Measurements from ENCODE around the gene FERMT1.
"Not testable (repeated sequence)": the region's sequence is repeated elsewhere in the genome, so short reads cannot be mapped to it uniquely, and the experiment has no call there.

FERMT1 gene

DNA sequence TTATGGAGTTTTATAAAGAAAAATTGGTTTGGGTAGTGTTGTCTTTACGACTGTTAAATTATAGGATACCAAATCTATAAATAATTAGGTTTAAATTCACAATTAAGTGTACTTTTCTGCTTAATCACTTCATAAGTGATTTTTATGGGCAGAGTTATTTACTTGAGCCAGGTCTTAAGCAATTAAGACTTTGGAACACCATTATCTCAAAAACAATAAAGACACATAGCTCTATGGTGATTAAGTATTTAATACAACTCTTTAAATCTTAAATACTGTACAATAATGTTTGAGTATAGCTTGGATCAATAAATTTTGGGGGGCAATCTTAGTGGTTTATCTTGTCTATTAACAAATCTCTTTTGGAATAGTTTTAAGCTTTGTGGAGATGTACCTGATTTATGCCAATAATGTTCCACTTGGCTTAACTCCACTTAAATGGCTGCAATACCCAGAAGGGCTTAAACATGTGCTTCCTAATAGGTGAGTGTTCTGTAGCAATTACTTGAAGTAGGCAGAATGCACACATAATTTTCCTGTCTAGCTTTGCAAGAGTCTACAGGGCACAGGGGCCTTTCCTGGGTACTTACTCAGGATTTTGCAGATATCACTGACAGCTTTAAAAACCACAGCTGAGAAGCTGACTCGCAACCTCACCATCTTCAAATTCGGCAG lies 7.5 kb downstream of the FERMT1 start:
- H3K27ac ChIP-seq, result no peak overlapping the region
- TF ChIP-seq, protein P1, sequence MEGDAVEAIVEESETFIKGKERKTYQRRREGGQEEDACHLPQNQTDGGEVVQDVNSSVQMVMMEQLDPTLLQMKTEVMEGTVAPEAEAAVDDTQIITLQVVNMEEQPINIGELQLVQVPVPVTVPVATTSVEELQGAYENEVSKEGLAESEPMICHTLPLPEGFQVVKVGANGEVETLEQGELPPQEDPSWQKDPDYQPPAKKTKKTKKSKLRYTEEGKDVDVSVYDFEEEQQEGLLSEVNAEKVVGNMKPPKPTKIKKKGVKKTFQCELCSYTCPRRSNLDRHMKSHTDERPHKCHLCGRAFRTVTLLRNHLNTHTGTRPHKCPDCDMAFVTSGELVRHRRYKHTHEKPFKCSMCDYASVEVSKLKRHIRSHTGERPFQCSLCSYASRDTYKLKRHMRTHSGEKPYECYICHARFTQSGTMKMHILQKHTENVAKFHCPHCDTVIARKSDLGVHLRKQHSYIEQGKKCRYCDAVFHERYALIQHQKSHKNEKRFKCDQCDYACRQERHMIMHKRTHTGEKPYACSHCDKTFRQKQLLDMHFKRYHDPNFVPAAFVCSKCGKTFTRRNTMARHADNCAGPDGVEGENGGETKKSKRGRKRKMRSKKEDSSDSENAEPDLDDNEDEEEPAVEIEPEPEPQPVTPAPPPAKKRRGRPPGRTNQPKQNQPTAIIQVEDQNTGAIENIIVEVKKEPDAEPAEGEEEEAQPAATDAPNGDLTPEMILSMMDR (conservative IDR thresholded peaks at IDR 0.05), result no peak
- no peak for TF ChIP-seq ZFX (IDR thresholded peaks at IDR 0.05)

DNA sequence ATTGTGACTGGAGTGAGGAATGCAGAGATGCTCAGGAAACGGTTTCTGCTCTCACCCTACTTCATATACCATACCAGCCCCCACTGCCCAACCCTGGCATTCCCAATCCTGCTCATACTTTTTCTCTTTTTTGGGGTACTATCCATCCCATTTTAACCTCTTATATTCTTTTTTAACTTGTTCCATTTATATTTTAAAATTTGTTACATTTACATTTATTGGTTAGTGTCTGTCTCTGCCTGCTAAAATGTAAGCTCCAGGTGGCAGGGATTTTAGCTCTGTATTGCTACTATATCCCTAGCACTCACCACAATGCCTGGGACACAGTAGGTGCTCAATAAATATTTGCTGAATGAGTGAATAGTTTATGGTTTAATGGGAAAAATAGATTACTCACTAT lies 8.1 kb downstream of the FERMT1 start:
- TF ChIP-seq, protein P1 (conservative IDR thresholded peaks at IDR 0.05), result no peak
- TF ChIP-seq ZFX (IDR thresholded peaks at IDR 0.05), result no peak
- H3K27ac ChIP-seq, result no peak overlapping the region

DNA sequence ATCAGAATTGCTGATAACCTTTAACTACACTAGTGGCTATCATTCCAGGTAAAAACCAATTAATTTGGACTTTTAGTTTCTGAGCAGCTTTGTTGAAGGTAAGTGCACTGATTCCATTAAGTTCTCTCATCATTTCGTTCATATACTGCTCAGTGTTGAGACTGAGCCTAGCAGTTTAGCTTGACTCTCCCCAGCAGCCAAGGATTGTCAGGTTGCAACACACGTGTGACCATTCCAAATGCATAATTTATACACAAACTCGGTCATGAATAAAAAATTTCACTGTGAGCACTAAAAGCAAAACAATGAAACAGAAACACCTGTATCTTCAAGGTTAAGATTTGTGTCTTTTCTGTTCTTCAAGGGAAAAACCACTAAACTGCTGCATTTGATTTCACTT lies 8.9 kb downstream of the FERMT1 start:
- H3K27ac ChIP-seq, result no peak overlapping the region
- TF ChIP-seq, protein P1 (conservative IDR thresholded peaks at IDR 0.05), result no peak
- TF ChIP-seq ZFX (IDR thresholded peaks at IDR 0.05), result no peak

DNA sequence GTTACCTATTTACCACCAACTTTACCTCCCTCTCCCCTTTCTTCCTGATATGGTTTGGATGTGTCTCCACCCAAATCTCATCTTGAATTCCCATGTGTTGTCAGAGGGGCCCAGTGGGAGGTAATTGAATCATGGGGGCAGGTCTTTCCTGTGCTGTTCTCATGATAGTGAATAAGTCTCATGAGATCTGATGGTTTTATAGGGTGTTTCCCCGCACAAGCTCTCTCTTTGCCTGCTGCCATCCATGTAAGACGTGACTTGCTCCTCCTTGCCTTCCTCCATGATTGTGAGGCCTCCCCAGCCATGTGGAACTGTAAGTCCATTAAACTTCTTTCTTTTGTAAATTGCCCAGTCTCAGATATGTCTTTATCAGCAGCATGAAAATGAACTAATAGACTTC lies 9.9 kb downstream of the FERMT1 start:
- not testable (repeated sequence) for H3K27ac ChIP-seq

DNA sequence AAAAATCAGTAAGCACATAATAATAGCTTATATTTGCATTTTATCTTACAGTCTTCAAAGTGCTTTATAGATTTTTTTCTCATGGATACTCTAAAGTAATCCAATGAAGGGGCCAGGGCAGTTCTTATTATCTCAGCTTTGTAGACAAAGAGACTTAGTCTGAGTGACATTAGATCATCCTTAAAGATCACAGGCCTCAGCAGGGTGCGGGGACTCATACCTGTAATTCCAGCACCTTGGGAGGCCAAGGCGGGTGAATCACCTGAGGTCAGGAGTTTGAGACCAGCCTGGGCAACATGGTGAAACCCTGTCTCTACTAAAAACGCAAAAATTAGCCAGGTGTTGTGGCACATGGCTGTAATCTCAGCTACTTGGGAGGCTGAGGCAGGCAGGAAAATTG lies 14.5 kb downstream of the FERMT1 start:
- no peak overlapping the region for H3K27ac ChIP-seq
- TF ChIP-seq ZFX (IDR thresholded peaks at IDR 0.05), result no peak
- TF ChIP-seq, protein P1 (conservative IDR thresholded peaks at IDR 0.05), result no peak

DNA sequence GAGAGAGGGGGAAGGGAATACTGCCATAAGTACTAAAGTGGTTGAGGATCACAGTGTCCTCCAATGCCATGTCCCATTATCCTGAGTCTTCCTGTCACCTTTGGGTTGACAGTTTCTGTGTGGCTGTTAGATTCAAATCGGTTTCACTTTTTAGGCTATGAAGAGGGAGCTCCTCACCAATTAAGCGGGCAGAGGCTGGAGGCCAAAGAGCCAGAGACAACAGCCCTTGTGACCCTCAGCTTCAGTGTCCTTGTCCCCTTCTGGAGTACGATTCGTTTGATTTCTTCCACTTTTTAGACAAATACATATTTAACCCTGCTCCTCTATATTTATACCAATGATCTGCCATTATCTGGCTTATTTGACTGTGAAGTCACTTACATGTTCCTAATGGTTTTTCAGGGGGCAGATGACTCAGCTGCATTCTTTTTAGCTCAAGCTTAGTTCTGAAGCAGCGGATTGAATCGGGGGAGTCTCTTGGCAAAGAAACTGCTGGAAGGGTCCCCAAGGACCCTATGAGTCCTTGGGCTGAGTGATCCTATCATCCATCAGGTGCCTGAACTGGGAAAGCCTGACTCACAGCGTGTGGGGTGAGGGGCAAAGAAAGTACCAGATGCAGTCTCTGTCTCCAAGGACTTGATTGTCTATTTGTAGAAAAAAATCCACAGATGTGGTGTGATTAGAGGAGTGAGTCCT lies 18.2 kb downstream of the FERMT1 start:
- TF ChIP-seq, protein P1 (conservative IDR thresholded peaks at IDR 0.05), result no peak
- TF ChIP-seq ZFX (IDR thresholded peaks at IDR 0.05), result no peak
- H3K27ac ChIP-seq, result no peak overlapping the region

DNA sequence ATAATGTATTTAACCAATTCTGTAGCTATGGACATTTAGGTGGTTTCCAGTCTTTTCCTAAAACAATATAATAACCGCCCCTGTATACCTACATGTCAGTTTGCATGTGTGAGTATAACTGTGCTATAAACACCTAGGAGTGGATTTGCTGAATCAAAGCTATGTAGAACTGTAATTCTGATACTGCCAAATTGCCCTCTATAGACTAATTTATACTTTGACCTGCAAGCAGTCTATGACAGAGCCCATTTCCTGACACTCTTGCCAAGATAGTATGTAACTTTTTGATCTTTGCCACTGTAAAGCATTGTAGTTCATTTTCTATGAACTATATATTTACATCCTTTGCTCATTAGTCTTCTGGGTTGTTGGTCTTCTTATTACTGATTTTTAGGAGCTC lies 19.5 kb downstream of the FERMT1 start:
- TF ChIP-seq, protein P1 (conservative IDR thresholded peaks at IDR 0.05), result no peak
- no peak for TF ChIP-seq ZFX (IDR thresholded peaks at IDR 0.05)
- H3K27ac ChIP-seq, result no peak overlapping the region

DNA sequence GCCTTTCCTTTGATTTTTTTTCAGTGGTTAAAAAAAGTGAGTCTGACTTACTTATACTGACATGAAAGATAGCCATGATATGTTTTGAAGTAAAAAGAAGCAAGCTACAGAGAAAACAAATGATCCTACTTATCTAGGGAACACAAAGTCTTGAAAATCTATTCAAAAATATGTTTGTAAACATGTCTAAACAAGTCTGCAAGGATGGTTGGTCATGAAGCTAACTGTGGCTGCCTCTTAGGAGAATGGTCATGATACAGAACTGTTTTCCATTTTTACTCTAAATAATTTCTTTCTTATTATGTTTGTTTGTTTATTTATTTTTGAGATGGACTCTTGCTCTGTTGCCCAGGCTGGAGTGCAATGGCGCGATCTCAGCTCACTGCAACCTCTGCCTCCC lies 21.5 kb downstream of the FERMT1 start:
- no peak overlapping the region for H3K27ac ChIP-seq
- TF ChIP-seq ZFX (IDR thresholded peaks at IDR 0.05), result no peak
- TF ChIP-seq, protein P1 (conservative IDR thresholded peaks at IDR 0.05), result no peak

All from C4-2B (cell line).